ENCODE measurements around the gene BSX. TPM values are rescaled to one million over a fixed set of nuclear protein-coding genes. Genes with fewer than 3 reads are reported as not detected.

Gene BSX
- polyA plus RNA-seq, 4 donors: not detected

DNA sequence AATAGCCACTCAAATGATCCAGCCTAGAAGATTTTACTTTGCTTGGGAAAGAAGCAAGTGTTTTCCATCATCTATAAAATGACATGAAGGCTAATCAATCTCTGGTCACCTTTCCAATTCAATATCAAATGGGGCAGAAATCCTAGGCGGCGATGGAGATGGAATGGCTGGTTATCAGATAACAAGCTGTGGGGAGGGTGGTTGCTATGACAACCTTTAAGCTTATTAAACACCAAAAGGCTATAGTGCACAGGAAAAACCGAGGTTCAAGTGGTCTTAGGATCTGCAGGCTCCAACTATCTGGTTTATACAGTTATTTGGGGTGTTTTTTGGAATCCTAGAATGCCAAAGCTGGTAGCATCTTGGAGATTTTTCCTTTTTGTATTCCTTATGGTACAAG is 13.9 kb upstream of the BSX start:
- 28 to 34% (median 30%) methylated on average over 3 of the region's 3 CpGs for WGBS, 3 donors
- no peak overlapping the region for H3K4me3 ChIP-seq (ENCODE audit: low read depth in 1 of 3, low read length in 3 of 3)
- peaks cover 0 to 33% (median 6%) of the 10 kb centered on the region in 3 donors for H3K27me3 ChIP-seq (ENCODE audit: control insufficient read depth in 3 of 3, insufficient read depth in 3 of 3, low read length in 3 of 3)
- no peak overlapping the region for H3K27ac ChIP-seq (ENCODE audit: low read depth in 1 of 3, low read length in 2 of 3)
- no peaks in the 10 kb centered on the region for H3K9me3 ChIP-seq (ENCODE audit: control insufficient read depth in 2 of 2, insufficient read depth in 1 of 2, low read depth in 1 of 2, low read length in 1 of 2)
- FAIRE-seq: no peak
- DNase-seq: no peak
- H3K4me1 ChIP-seq (ENCODE audit: control insufficient read depth in 3 of 3, insufficient read depth in 2 of 3, low read depth in 1 of 3, low read length in 2 of 3): no peaks in the 10 kb centered on the region
- H3K36me3 ChIP-seq (ENCODE audit: control insufficient read depth in 3 of 3, insufficient read depth in 2 of 3, low read depth in 1 of 3, low read length in 3 of 3): no peaks in the 10 kb centered on the region

DNA sequence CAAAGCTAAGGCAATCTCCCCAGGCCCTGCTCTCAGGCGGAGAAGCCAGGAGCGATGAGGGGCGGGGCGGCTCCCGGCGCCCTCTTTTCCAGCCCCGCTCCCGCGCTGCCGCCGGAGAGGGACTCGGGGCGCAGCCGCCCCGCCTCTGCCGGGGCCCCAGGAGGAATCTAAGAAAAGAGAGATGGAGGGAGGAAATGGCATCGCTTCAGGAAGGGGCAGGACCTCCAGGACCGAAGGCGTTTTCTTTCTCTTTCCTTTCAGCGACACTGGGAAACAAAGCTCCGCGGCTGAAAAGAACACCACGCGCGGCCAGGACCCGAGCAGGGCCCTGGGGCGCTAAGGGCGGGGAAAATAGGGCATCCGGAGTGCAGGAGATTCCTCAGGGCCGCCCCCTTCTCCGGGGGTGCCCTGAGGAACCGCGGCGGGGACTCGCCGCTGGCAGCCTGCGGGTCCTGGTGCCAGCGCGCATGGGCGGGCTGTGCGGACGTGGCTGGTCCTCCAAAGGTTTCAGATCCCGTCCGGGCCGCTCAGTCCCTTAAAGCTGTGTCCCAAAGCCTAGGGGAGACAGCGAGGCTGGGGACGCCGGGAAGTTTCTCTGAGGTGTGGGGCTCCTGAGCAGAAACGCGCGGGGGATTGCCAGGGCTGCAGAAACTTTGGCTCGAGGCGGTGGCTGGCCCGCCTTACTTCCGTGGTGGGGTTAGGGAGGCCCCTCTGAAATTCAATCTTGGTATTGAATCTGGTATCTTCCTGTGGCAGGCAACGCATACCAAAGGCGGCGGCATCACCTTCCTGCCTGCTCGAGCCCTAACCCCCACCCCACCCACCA is 2.8 kb upstream of the BSX start:
- Histone ChIP-seq H3K4me1 (ENCODE audit: control insufficient read depth in 3 of 3, insufficient read depth in 2 of 3, low read depth in 1 of 3, low read length in 2 of 3) (peaks cover 0 to 4% (median 0%) of the 10 kb centered on the region in 3 donors), H3K4me3 (ENCODE audit: low read depth in 1 of 3, low read length in 3 of 3) (peak overlapping the region; percentile 29 to 53 (median 42)), H3K27ac (ENCODE audit: low read depth in 1 of 3, low read length in 2 of 3) (no peak overlapping the region), H3K36me3 (ENCODE audit: control insufficient read depth in 3 of 3, insufficient read depth in 2 of 3, low read depth in 1 of 3, low read length in 3 of 3) (no peaks in the 10 kb centered on the region), H3K9me3 (ENCODE audit: control insufficient read depth in 2 of 2, insufficient read depth in 1 of 2, low read depth in 1 of 2, low read length in 1 of 2) (no peaks in the 10 kb centered on the region), H3K27me3 (ENCODE audit: control insufficient read depth in 3 of 3, insufficient read depth in 3 of 3, low read length in 3 of 3) (peaks cover 14 to 68% (median 36%) of the 10 kb centered on the region in 3 donors)
- 0 to 5% (median 1%) methylated on average over 43 to 59 of the region's 59 CpGs for WGBS, 3 donors
- DNase-seq (peak in 1 of 2 donors; percentile 48), FAIRE-seq (no peak)

DNA sequence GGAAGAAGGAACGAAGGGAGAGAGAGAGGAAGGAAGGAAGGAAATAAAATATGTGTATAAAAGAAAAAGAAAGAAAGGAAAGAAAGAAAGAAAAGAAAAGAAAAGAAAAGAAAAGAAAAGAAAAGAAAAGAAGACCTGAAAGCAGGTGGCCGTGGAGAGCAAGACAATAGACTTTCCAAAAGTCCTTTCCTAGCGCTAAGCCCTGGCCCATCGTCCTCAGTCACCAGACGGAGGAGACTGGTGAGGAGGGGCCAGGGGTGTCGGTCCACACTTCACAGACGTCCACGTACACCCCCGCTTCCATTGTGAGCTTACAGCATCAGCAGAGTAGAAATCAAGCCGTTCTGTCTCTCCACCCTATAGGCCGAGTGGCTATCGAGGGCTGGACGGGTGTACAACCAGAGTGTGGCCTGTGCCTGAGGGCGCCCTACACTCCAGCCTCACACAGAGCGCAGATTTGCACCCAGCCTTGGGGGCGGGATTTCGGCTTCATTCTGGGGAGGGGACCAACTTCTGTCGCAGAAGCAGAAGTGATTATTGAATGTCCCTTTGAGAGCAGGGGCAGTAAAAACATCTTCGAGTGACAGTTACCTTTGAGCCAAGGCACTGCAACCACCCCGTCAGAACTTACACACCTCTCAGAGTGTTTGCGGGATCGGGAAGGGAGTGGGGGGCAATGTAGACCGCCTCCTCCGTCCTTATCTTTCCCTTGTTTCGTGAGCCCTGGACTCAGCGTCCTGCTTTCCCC is 2.0 kb upstream of the BSX start:
- DNase-seq: peak in 1 of 2 donors; percentile 12
- no peaks in the 10 kb centered on the region for H3K36me3 ChIP-seq (ENCODE audit: control insufficient read depth in 3 of 3, insufficient read depth in 2 of 3, low read depth in 1 of 3, low read length in 3 of 3)
- H3K9me3 ChIP-seq (ENCODE audit: control insufficient read depth in 2 of 2, insufficient read depth in 1 of 2, low read depth in 1 of 2, low read length in 1 of 2): no peaks in the 10 kb centered on the region
- no peak for FAIRE-seq
- H3K27ac ChIP-seq (ENCODE audit: low read depth in 1 of 3, low read length in 2 of 3): no peak overlapping the region
- peaks cover 14 to 75% (median 41%) of the 10 kb centered on the region in 3 donors for H3K27me3 ChIP-seq (ENCODE audit: control insufficient read depth in 3 of 3, insufficient read depth in 3 of 3, low read length in 3 of 3)
- peaks cover 0 to 4% (median 0%) of the 10 kb centered on the region in 3 donors for H3K4me1 ChIP-seq (ENCODE audit: control insufficient read depth in 3 of 3, insufficient read depth in 2 of 3, low read depth in 1 of 3, low read length in 2 of 3)
- WGBS, 3 donors: 10 to 18% (median 11%) methylated on average over 26 of the region's 26 CpGs
- H3K4me3 ChIP-seq (ENCODE audit: low read depth in 1 of 3, low read length in 3 of 3): peak overlapping the region in 2 of 3 donors; percentile 42 to 53

GRCh38 chr11:122979815-122980595 is 1.6 kb downstream of the BSX start:
- Histone ChIP-seq H3K27ac (ENCODE audit: low read depth in 1 of 3, low read length in 2 of 3) (no peak overlapping the region), H3K27me3 (ENCODE audit: control insufficient read depth in 3 of 3, insufficient read depth in 3 of 3, low read length in 3 of 3) (peaks cover 22 to 94% (median 48%) of the 10 kb centered on the region in 3 donors), H3K4me1 (ENCODE audit: control insufficient read depth in 3 of 3, insufficient read depth in 2 of 3, low read depth in 1 of 3, low read length in 2 of 3) (peaks cover 0 to 4% (median 0%) of the 10 kb centered on the region in 3 donors), H3K9me3 (ENCODE audit: control insufficient read depth in 2 of 2, insufficient read depth in 1 of 2, low read depth in 1 of 2, low read length in 1 of 2) (no peaks in the 10 kb centered on the region), H3K4me3 (ENCODE audit: low read depth in 1 of 3, low read length in 3 of 3) (no peak overlapping the region), H3K36me3 (ENCODE audit: control insufficient read depth in 3 of 3, insufficient read depth in 2 of 3, low read depth in 1 of 3, low read length in 3 of 3) (no peaks in the 10 kb centered on the region)
- FAIRE-seq (no peak), DNase-seq (no peak)
- WGBS, 3 donors: 4 to 11% (median 10%) methylated on average over 25 to 27 of the region's 27 CpGs

GRCh38 chr11:122979103-122979814 is 2.4 kb downstream of the BSX start:
- no peaks in the 10 kb centered on the region for H3K4me1 ChIP-seq (ENCODE audit: control insufficient read depth in 3 of 3, insufficient read depth in 2 of 3, low read depth in 1 of 3, low read length in 2 of 3)
- H3K27me3 ChIP-seq (ENCODE audit: control insufficient read depth in 3 of 3, insufficient read depth in 3 of 3, low read length in 3 of 3): peaks cover 18 to 92% (median 47%) of the 10 kb centered on the region in 3 donors
- H3K36me3 ChIP-seq (ENCODE audit: control insufficient read depth in 3 of 3, insufficient read depth in 2 of 3, low read depth in 1 of 3, low read length in 3 of 3): no peaks in the 10 kb centered on the region
- DNase-seq (no peak), FAIRE-seq (no peak)
- no peaks in the 10 kb centered on the region for H3K9me3 ChIP-seq (ENCODE audit: control insufficient read depth in 2 of 2, insufficient read depth in 1 of 2, low read depth in 1 of 2, low read length in 1 of 2)
- no peak overlapping the region for H3K27ac ChIP-seq (ENCODE audit: low read depth in 1 of 3, low read length in 2 of 3)
- H3K4me3 ChIP-seq (ENCODE audit: low read depth in 1 of 3, low read length in 3 of 3): no peak overlapping the region
- WGBS, 3 donors: 7 to 19% (median 14%) methylated on average over 42 to 44 of the region's 44 CpGs

GRCh38 chr11:122978299-122978620 is 3.4 kb downstream of the BSX start:
- Histone ChIP-seq H3K27me3 (ENCODE audit: control insufficient read depth in 3 of 3, insufficient read depth in 3 of 3, low read length in 3 of 3) (peaks cover 18 to 89% (median 47%) of the 10 kb centered on the region in 3 donors), H3K36me3 (ENCODE audit: control insufficient read depth in 3 of 3, insufficient read depth in 2 of 3, low read depth in 1 of 3, low read length in 3 of 3) (no peaks in the 10 kb centered on the region), H3K4me3 (ENCODE audit: low read depth in 1 of 3, low read length in 3 of 3) (no peak overlapping the region), H3K4me1 (ENCODE audit: control insufficient read depth in 3 of 3, insufficient read depth in 2 of 3, low read depth in 1 of 3, low read length in 2 of 3) (no peaks in the 10 kb centered on the region), H3K27ac (ENCODE audit: low read depth in 1 of 3, low read length in 2 of 3) (no peak overlapping the region), H3K9me3 (ENCODE audit: control insufficient read depth in 2 of 2, insufficient read depth in 1 of 2, low read depth in 1 of 2, low read length in 1 of 2) (no peaks in the 10 kb centered on the region)
- DNase-seq (no peak), FAIRE-seq (no peak)
- 15 to 24% (median 16%) methylated on average over 7 of the region's 7 CpGs for WGBS, 3 donors

- DNase-seq: peak in 1 of 2 donors; percentile 9
- peaks cover 18 to 83% (median 44%) of the 10 kb centered on the region in 3 donors for H3K27me3 ChIP-seq (ENCODE audit: control insufficient read depth in 3 of 3, insufficient read depth in 3 of 3, low read length in 3 of 3)
Observed at GRCh38 chr11:122977470-122978298, 4.0 kb downstream of the BSX start.

More at GRCh38 chr11:122977470-122978298, 4.0 kb downstream of the BSX start:
- FAIRE-seq: no peak
- Histone ChIP-seq H3K4me3 (ENCODE audit: low read depth in 1 of 3, low read length in 3 of 3) (no peak overlapping the region), H3K9me3 (ENCODE audit: control insufficient read depth in 2 of 2, insufficient read depth in 1 of 2, low read depth in 1 of 2, low read length in 1 of 2) (no peaks in the 10 kb centered on the region), H3K36me3 (ENCODE audit: control insufficient read depth in 3 of 3, insufficient read depth in 2 of 3, low read depth in 1 of 3, low read length in 3 of 3) (no peaks in the 10 kb centered on the region), H3K4me1 (ENCODE audit: control insufficient read depth in 3 of 3, insufficient read depth in 2 of 3, low read depth in 1 of 3, low read length in 2 of 3) (no peaks in the 10 kb centered on the region), H3K27ac (ENCODE audit: low read depth in 1 of 3, low read length in 2 of 3) (no peak overlapping the region)
- 5 to 11% (median 10%) methylated on average over 44 to 50 of the region's 50 CpGs for WGBS, 3 donors
